ENCODE data around the gene CHDH. TPM values are rescaled to one million over a fixed set of nuclear protein-coding genes. Genes with fewer than 3 reads are reported as not detected.

Gene CHDH
- total RNA-seq, 1 experiment from 2014 or later = 5.1 TPM

GRCh38 chr3:53841296-53841695, 4.9 kb downstream of the CHDH start:
- POLR2A ChIA-PET (ENCODE audit: unreplicated experiment) = no interaction called here
- DNase-seq (no peak), ATAC-seq (no peak)
- Histone ChIP-seq H3K4me2 (ENCODE audit: low read length) (no peak overlapping the region), H3K36me3 (ENCODE audit: low read depth, low read length) (no peaks in the 10 kb centered on the region), H4K20me1 (ENCODE audit: low read length) (no peaks in the 10 kb centered on the region), H3K27me3 (ENCODE audit: low read length) (peaks cover 10% of the 10 kb centered on the region), H3K9me2 (replicated peaks; ENCODE audit: low read length) (no peaks in the 10 kb centered on the region), H3K9me3 (ENCODE audit: low read length) (no peaks in the 10 kb centered on the region), H3K79me2 (ENCODE audit: low read length) (no peaks in the 10 kb centered on the region), H3K4me1 (ENCODE audit: insufficient read depth, low read length) (peaks cover 12% of the 10 kb centered on the region; the same call in 1 of the 2 replicates), H3K4me3 (ENCODE audit: low read length) (no peak overlapping the region), H3K27ac (ENCODE audit: low read length) (no peak overlapping the region), H3K9ac (ENCODE audit: low read length) (no peak overlapping the region), H3F3A (ENCODE audit: low read length, unreplicated experiment) (no peaks in the 10 kb centered on the region), H2AFZ (ENCODE audit: low read length) (no peak overlapping the region)
- BruUV-seq (replicated peaks) = no TSS peak
- TF ChIP-seq EZH2phosphoT487 (IDR thresholded peaks at IDR 0.05; ENCODE audit: borderline replicate concordance, low read length) (no peak), CTCF (conservative IDR thresholded peaks at IDR 0.05; ENCODE audit: low read depth, low read length) (no peak), EZH2 (IDR thresholded peaks at IDR 0.05; ENCODE audit: low read length, unreplicated experiment) (no peak)
- intact Hi-C loops (cut with micrococcal nuclease) = no loop called here
- CTCF ChIA-PET = no interaction called here

- H3K79me2 ChIP-seq (ENCODE audit: low read length) = no peaks in the 10 kb centered on the region
- no peaks in the 10 kb centered on the region for H3F3A ChIP-seq (ENCODE audit: low read length, unreplicated experiment)
- no peaks in the 10 kb centered on the region for H3K9me2 ChIP-seq (replicated peaks; ENCODE audit: low read length)
- ATAC-seq (no peak), DNase-seq (no peak)
- intact Hi-C loops (cut with micrococcal nuclease) = no loop called here
- H3K4me2 ChIP-seq (ENCODE audit: low read length) = no peak overlapping the region
- no peaks in the 10 kb centered on the region for H3K27me3 ChIP-seq (ENCODE audit: low read length)
- POLR2A ChIA-PET (ENCODE audit: unreplicated experiment) = no interaction called here
- no peak overlapping the region for H3K9ac ChIP-seq (ENCODE audit: low read length)
- no peaks in the 10 kb centered on the region for H3K36me3 ChIP-seq (ENCODE audit: low read depth, low read length)
- no TSS peak for BruUV-seq (replicated peaks)
- no peaks in the 10 kb centered on the region for H4K20me1 ChIP-seq (ENCODE audit: low read length)
- no peak overlapping the region for H2AFZ ChIP-seq (ENCODE audit: low read length)
- no peak for TF ChIP-seq EZH2 (IDR thresholded peaks at IDR 0.05; ENCODE audit: low read length, unreplicated experiment)
- TF ChIP-seq EZH2phosphoT487 (IDR thresholded peaks at IDR 0.05; ENCODE audit: borderline replicate concordance, low read length) = no peak
- no peak for TF ChIP-seq CTCF (conservative IDR thresholded peaks at IDR 0.05; ENCODE audit: low read depth, low read length)
- no peaks in the 10 kb centered on the region for H3K4me1 ChIP-seq (ENCODE audit: insufficient read depth, low read length)
- H3K9me3 ChIP-seq (ENCODE audit: low read length) = no peaks in the 10 kb centered on the region
- CTCF ChIA-PET = no interaction called here
- H3K27ac ChIP-seq (ENCODE audit: low read length) = no peak overlapping the region
- H3K4me3 ChIP-seq (ENCODE audit: low read length) = no peak overlapping the region
Measured at GRCh38 chr3:53837331-53837730, 8.9 kb downstream of the CHDH start.

GRCh38 chr3:53836084-53836872, 9.9 kb downstream of the CHDH start:
- POLR2A ChIA-PET (ENCODE audit: unreplicated experiment) = no interaction called here

More at GRCh38 chr3:53836084-53836872, 9.9 kb downstream of the CHDH start:
- intact Hi-C loops (cut with micrococcal nuclease) = no loop called here
- CTCF ChIA-PET = no interaction called here
- no TSS peak for BruUV-seq (replicated peaks)
- DNase-seq (no peak), ATAC-seq (no peak)
- Histone ChIP-seq H3K27me3 (ENCODE audit: low read length) (no peaks in the 10 kb centered on the region), H3K79me2 (ENCODE audit: low read length) (no peaks in the 10 kb centered on the region), H3K9ac (ENCODE audit: low read length) (no peak overlapping the region), H3K27ac (ENCODE audit: low read length) (no peak overlapping the region), H3K4me2 (ENCODE audit: low read length) (no peak overlapping the region), H4K20me1 (ENCODE audit: low read length) (no peaks in the 10 kb centered on the region), H3K9me2 (replicated peaks; ENCODE audit: low read length) (no peaks in the 10 kb centered on the region), H3K36me3 (ENCODE audit: low read depth, low read length) (no peaks in the 10 kb centered on the region), H2AFZ (ENCODE audit: low read length) (no peak overlapping the region), H3K9me3 (ENCODE audit: low read length) (no peaks in the 10 kb centered on the region), H3K4me1 (ENCODE audit: insufficient read depth, low read length) (no peaks in the 10 kb centered on the region), H3K4me3 (ENCODE audit: low read length) (no peak overlapping the region), H3F3A (ENCODE audit: low read length, unreplicated experiment) (no peaks in the 10 kb centered on the region)
- TF ChIP-seq EZH2phosphoT487 (IDR thresholded peaks at IDR 0.05; ENCODE audit: borderline replicate concordance, low read length) = no peak
- no peak for TF ChIP-seq CTCF (conservative IDR thresholded peaks at IDR 0.05; ENCODE audit: low read depth, low read length)
- no peak for TF ChIP-seq EZH2 (IDR thresholded peaks at IDR 0.05; ENCODE audit: low read length, unreplicated experiment)

Measured in PC-3 (cell line).